ENCODE data around the gene EVA1A.

Gene EVA1A

GRCh38 chr2:75450068-75450467 lies 110.7 kb downstream of the EVA1A start:
- WGBS, 2 experiments = 85 to 96% methylated on average over 1 of the region's 1 CpG
- Histone ChIP-seq H3K27me3 (ENCODE audit: control insufficient read depth, insufficient read depth, low read length, poor library complexity, severe bottlenecking) (no peaks in the 10 kb centered on the region), H3K27ac (ENCODE audit: insufficient read depth, low read depth, low read length, poor library complexity, severe bottlenecking) (no peak overlapping the region), H3K4me3 (ENCODE audit: insufficient read depth, low read depth, low read length) (no peak overlapping the region), H3K36me3 (ENCODE audit: control insufficient read depth, insufficient read depth, low read length) (no peaks in the 10 kb centered on the region), H3K9me3 (ENCODE audit: control insufficient read depth, low read length) (no peaks in the 10 kb centered on the region), H3K4me1 (ENCODE audit: control insufficient read depth, insufficient read depth, low read length) (peaks cover 5% of the 10 kb centered on the region)

GRCh38 chr2:75447176-75447575 lies 113.6 kb downstream of the EVA1A start:
- Histone ChIP-seq H3K27me3 (ENCODE audit: control insufficient read depth, insufficient read depth, low read length, poor library complexity, severe bottlenecking) (no peaks in the 10 kb centered on the region), H3K27ac (ENCODE audit: insufficient read depth, low read depth, low read length, poor library complexity, severe bottlenecking) (no peak overlapping the region), H3K9me3 (ENCODE audit: control insufficient read depth, low read length) (no peaks in the 10 kb centered on the region), H3K4me3 (ENCODE audit: insufficient read depth, low read depth, low read length) (no peak overlapping the region), H3K4me1 (ENCODE audit: control insufficient read depth, insufficient read depth, low read length) (no peaks in the 10 kb centered on the region), H3K36me3 (ENCODE audit: control insufficient read depth, insufficient read depth, low read length) (no peaks in the 10 kb centered on the region)
- WGBS, 2 experiments = 94 to 98% methylated on average over 4 to 5 of the region's 5 CpGs
